HG02623 (cell line): ENCODE results near the gene CADM1.

Source experiments
- ATAC-seq: cut with Tn5 transposase; IDR thresholded peaks from one replicate; pipeline ENCODE4 v1.9.1; 2021; ENCODE audit warnings: moderate library complexity; ENCODE audit not compliant: unreplicated experiment

The CADM1 gene

DNA sequence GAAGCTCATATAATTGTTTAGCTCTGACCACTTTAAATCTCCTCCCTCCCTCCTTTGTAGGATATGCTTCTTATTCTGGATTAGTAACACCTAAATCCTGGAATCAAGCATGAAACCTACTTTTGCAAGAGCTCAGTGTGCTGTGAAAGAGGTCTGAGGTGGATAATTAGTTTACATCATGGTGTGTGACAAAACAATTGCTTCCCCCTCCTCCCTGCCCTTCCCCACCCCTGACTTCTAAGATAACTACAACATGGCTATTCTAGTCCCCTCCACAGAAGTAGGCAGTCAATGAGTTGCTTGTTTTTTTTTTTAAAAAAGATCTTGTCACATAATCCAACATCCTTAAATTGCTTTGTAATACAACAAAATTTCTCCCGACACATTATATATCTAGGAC lies 314.0 kb downstream of the CADM1 start:
- no peak for ATAC-seq

DNA sequence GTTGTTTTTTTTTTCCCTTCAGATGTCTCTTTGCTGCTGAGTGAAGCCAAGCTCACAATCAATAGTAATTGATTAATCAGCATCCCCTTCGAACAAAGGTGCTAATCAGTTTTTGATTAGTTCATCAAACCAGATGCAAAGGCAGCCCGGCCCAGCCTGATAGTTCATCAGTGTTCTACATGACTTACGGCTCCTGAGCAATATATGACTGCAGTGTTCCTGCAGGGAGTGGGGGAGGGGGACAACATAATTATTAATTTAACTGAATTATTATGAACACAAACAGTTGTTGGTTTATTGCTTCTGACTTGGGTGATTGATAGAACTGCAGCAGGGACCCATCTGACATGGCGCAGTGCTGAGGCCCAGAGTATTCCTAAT lies 315.3 kb downstream of the CADM1 start:
- ATAC-seq = no peak

DNA sequence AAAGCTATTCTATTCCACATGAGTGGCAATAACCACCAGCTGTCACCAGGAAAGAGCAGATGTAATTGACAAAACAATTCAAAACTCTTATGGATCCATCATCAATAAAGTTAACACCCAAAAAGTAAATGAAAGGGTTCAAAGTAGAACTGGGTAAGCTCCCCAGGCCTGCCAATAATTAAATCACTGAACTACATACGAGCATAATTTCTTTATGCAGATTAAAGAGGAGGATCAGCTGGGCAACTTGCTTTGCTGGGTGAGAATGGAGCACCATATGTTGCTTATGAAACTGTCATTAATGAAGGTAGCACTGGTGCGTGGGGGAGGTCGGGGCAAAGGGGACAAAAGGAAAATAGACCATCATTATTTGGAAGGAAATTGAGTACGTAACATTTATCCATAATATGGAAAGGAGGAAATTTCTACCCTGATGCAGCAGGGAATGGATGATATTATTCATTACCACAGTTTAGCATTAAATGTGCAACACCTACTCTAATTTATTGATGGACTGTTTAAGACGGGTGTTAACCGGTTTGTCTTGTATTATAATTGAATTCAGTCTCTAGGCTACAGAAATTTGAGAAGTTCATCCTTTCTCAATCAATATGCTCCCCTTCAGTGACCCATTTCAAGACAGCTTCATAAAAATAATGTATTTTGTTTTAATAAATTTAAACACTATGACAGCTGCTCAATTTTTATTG lies 315.9 kb downstream of the CADM1 start:
- no peak for ATAC-seq

DNA sequence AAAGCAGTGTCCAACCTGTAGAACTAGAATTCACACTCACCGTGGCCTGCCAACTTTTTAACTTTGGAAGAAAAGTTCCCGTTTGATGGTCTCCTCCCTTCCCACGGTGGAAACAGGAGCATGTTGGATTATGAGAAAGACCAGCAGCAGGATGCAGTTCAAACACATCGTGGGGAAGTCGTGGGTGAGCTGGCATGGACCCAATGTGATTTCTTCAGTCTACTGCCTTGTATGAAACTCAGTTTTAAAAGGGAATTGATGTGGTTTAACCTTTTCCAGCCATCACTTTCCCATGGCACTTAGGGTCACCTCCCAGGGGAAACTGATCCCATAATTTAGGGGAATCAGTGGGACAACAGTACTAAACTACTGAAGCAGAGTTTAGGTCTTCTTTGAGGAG lies 318.3 kb downstream of the CADM1 start:
- no peak for ATAC-seq

DNA sequence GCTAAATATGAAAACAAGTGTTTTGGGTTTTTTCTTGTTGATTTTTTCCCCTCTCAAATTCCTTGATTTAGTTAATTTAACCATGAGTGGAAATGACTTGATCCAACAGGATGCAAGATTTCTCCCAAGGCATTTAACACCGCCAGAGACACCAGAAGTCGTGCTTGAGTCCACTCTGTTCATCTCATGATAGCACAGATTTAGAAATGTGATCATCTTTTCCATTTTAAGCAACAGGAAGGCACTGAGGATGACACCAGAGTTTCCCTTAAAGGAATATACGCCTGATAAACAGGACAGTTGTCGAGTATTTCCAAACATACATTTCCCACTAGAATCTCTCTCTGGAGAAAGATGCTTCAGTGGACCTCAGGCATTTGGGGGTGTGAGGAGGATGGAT lies 318.7 kb downstream of the CADM1 start:
- no peak for ATAC-seq

DNA sequence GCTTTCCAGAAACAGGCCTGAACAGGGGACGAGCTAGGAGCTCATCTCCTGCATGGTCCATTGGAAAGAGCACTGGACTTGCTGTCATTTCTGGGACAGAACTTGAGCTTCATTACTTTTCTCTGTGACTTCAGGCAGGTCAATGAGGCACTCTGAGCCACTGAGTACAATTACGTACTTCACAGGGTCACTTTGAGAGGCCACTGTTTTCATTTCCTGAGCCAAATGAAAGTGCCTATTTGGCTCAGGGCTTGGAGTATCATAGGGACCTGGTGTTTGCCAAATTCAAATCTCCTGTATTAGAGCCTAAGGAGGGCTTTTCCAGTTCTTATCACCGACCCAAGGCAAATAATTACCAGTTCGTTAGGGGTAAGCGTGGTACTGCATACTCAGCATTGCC lies 319.3 kb downstream of the CADM1 start:
- no peak for ATAC-seq

DNA sequence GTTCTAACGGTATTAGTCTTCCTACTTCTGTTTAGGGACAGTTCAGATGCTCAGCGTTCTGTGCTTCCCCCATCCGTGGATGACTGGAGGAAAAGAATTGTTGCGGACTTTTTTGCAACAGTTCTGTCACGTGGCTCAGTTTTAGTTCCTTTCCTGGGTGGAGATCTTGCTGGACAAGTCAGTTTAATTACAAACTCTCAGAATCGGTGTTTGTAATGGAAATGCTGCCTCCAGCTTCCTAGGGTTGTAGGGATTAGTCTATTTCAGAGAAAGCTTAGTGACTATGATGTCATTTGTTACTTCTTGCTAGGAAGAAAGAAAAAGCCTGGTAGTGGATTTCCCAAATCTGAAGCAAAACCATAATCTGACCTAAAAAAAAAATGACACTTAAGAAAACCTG lies 320.4 kb downstream of the CADM1 start:
- ATAC-seq = no peak

DNA sequence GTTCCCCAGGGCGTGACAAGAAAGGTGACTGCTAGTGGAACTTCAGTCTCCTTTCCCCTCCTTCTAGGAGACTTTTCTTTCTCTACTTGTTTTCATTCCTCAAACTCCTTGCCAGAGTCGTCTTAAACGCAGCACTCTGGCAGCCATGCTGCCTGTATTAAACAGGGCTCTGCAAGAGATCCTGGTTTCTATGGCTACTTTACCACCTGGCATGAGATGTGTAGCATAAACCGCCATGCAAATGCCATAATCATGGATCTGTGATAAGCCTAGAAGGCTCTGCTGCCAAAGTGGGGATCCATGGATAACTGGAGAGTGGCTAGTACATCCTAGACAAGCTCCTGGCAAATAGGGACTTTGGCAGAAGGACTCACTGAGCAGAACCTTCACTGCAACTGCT lies 321.1 kb downstream of the CADM1 start:
- ATAC-seq = no peak

DNA sequence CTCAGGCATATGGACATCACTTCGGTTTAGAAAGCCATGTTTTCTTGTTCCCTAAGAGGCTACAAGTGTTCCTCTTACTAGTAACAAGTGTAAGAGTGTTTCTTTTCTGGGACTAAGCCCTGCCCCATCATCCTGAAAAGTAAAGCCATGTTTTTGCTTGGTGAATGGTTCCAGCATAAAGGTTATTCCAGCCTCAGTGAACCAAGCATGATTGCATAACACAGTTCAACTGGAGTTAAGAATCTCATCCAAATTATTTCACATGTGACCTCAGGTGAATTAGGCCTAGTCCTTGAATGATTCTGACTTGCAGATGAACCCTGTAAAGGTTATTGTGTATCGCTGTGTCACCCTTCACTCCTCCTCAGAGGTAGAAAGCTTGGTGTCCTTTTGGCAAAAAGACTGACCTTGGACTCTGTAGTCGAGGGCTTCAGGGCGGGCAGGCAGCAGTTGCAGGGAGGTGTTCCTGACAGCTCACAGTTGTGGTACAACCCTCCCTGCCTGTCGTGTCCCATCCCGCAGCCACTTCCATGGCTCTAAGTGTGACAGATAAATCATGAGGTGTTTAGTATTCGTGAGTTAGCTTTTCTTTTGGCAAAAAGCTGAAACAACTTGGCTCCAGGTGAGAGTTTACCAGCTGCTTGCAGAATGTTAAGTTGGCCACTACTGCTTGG lies 321.8 kb downstream of the CADM1 start:
- ATAC-seq = no peak

DNA sequence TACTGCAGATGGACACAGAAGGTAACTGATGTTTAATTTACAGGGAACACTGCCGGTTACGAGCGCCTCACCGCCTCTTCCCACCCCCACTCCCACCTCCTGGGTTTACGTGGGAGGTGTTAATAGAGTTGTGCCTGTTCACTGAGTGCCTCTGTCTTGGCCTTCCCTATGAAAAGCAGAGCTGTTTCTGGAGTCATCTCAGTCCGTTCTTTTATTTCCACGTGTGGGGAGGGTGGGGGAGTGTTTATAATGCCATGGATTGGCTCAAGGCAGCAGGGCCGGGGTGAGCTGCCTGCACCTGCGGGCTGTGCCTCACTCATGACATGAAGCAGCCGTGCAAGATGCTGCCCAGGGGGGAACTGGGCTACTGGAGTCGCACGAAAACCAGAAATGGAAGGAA lies 322.7 kb downstream of the CADM1 start:
- no peak for ATAC-seq

DNA sequence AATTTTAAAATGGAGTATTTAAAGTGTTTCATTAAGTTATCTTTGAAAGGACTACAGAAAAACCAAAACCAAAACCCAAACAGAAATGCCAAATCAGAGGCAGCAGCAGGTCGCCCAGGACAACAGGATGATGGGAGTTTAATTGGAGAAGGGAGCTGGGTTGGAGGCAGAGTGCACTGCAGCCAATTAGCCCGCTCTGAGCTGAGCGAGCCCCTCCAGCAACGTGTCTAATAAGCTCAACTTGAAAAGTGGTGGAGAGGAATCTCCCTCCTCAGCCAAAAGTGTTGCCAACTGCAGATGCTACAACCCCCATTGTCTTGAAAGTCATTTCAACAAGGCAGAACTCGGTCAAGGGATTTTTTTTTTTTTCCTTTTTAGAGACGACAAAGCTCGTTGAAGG lies 323.9 kb downstream of the CADM1 start:
- no peak for ATAC-seq

DNA sequence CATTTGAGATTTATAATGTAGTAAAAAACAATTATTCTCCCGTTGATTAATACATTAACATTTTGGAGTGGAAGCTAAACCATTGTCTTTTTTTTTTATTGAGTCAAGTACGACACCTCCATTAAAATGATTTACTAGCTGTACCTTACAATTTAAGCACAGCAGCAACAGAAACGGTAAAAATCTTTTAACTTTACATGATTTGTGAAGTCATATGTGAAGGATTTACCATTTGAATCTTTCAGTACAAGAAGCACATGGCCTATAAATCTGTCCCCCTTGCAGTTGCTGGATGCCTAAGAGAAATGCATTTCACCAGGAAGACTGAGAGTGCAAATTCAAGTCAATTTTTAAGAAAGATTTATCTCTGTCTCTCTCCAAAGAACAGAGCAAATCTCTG lies 324.6 kb downstream of the CADM1 start:
- ATAC-seq = no peak

DNA sequence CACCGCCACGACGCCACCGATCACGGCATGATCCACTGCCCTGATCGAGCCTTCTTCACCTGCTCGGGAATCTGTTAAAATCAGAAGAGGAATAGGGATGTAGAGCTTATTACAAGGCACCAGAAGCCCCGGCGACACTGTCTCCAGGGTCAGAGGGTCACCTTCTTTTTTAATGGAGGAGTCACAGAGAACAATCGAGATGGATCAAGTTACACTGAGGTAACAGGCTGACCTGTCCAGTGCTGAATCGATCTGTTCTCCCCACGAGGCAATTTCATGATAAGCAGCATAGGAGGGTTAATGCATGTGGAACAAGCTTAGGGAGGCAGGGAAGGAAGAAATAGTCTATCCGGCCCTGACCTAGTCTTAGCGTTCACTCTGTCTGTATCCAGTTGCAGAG lies 325.5 kb downstream of the CADM1 start:
- no peak for ATAC-seq

DNA sequence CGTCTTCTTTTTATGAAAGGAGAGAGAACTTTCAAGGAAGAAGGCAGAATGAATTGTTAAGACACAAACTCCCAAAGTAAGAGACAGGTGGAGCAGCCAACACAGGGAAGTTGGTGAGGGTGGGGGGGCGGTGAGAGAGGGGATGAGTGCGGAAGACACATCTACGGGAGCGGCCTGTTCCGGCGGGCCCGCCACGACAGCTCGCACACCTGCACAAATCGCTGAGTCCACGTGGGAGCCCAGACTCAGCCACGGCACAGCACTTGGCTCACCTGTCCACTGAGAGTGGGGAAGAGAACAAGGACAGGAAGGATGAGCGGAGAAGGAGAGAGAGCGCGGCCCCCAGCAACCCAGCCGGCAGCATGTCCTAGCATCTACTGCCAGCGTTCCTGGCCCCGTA lies 331.1 kb downstream of the CADM1 start:
- ATAC-seq = no peak

DNA sequence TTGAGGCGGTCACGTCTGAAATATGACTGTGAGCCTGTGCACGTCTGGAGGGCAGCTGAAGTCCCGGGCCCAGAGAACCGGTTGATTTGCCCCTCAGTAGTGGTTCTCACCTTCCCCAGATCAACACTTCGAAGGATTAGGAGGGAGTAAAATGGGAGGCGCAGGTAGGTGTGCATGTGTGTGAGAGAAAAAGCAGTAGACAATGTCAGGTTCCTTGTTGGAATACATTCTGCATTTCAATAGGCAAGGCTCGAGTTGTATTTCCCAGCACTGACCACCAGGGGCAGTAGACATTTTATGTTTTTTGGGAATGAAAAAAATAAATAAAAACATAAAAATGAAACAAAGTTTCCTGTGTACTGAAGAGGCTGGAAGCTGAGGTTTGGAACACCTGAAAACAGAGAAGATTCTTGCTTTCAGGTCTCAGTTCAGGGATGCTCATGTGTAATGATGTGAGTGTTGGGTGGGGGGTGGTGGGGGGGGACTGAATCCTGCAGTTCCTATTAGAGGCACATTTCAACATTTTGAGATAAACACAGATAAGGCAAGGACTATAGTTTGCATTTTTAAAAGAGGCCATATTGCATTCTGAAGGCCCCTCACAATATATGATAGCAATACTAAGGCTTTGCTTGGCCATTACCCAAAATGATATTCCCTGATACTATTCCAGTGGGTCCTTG lies 333.9 kb downstream of the CADM1 start:
- ATAC-seq = no peak

DNA sequence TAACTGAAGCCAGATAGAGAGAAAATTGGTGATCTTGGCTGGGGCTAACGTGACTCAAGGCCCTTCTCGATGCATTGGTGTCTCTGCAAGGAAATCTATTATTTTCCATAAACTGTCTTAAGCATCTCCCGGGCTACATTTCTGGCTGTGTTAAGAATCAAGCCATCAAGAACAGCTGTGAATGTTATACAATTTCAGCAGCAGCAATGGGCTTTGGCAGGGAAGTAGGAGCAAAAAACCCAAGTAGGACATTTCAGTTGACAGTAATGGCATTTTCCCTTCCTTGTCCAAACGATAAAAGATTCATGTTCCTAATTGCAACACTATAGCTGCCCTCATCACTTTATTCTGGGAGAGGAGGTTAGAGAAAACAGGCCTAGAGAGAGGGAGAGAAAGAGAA lies 335.0 kb downstream of the CADM1 start:
- no peak for ATAC-seq

DNA sequence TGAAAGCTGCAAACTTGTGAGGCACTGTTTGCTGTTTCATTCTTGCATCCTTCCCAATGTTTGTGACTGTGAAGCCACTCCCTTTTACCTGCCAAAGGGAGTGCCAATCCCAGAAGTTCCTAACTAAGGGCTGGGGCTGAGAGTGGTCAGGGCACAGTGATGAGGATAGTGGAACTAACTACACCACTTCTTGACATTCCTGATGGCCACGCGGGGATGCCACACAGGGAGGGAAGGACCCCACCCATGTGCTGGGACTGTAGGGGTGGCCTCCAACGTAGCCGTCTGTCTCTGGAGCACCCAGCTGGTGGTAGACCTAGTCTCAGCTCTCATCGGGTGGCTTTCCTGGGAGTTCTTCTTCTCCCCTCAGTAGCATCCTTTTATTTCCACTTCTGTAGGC lies 335.5 kb downstream of the CADM1 start:
- ATAC-seq = no peak

DNA sequence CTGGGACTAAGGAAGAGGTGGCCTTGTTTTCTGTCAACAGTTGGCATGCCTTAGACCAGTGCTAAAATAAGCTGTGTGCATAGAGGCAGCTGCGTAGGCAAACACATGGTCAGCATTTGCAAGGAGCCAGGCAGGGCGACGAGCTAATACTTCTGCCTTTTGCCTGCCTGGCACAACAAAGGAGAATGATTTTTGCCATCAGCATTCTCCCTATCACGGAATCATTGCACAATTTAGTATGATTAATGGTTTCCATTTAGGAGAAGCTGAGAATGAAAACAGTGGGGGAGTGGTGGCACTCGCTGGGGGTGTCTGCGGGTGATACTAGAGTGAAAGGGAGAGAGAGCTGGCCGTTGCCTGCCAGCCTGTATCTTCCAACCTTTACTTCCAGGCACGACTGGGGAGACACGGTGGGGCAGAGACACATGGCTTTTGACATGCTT lies 336.0 kb downstream of the CADM1 start:
- ATAC-seq = no peak

DNA sequence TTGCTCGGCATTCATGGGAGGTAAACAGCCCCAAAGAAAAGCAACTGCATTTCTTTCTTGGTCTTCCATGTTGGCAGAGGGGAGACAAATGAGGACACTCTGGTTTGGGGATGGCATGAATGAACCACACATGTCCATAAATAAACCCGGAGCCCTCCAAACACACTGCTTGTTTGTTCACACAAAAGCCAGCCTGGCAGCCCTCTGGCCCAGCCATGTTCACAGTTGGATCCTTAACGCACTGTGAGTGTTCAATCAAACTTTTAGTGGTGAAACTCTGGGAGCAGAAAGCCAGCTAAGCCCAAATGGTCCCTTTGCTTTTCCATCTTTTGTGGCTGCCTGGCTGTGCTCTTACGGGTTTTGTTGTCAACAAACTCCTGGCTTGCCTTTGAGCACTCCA lies 336.8 kb downstream of the CADM1 start:
- no peak for ATAC-seq

DNA sequence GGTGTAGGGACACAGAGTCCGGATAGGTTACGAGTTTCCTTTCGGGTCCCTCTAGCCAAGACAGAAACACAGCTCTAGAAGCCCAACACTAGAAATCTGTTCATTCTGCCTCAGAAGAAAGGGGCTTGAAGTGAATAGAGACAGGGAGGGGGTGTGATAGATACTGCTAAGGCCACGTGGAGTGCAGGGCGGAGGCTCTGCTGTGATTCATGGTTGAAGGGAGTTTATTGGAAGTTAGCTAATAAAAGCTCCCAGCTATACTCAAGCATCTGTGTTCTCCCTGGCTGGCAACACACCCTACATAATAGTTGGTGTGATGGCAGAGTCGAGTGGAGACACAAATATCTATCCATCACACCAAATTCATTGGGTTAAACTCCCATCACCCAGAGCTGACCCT lies 337.4 kb downstream of the CADM1 start:
- ATAC-seq = no peak

DNA sequence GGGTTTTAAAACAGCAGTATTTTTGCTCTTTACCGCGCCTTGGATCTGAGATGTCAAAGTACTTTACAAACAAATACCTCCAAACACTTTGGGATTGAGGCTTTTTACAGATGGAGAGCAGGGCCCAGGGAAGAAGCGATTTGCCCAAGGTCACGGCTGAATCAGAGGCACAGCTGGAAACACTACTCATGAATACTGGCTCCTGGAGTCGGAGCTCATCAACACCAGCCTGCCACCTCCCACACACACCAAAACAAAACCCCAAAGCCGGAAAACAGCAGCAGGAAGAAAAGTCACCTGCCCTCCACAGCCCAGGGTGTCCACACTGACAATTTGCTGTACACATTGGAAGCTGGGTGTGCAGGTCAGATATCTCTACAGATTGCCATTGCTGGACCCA lies 339.4 kb downstream of the CADM1 start:
- ATAC-seq = no peak

DNA sequence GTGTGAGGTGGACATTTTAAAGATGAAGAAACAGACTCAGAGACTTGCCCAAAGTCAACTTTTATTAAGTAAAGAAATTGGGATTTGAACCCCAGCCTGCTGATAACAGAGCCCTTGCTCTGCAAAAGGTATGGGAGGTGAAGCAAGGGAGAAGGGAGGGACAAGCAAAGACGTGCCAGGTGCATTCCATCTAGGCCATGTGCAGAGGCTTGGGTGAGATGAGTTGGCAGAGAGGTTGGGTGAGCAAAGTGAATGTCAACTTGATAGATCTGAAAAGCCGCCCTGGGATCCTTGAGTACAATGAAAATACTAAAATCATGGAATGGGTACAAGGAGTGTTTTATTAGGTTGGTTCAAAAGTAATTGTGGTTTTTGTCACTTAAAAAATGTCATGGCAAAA lies 341.3 kb downstream of the CADM1 start:
- ATAC-seq = no peak
